Measurements from ENCODE around the gene MBL2.

MBL2 gene

GRCh38 chr10:52780391-52781155 is 8.0 kb upstream of the MBL2 start:
- no peak overlapping the region for H3K4me3 ChIP-seq
- no peak for TF ChIP-seq CTCF (IDR thresholded peaks at IDR 0.05)
- no peak for DNase-seq (ENCODE audit: low spot score)
- H3K27ac ChIP-seq = no peak overlapping the region

GRCh38 chr10:52779541-52780390 is 7.2 kb upstream of the MBL2 start:
- peak; percentile 65 for TF ChIP-seq CTCF (IDR thresholded peaks at IDR 0.05)
- no peak for DNase-seq (ENCODE audit: low spot score)
- no peak overlapping the region for H3K27ac ChIP-seq
- no peak overlapping the region for H3K4me3 ChIP-seq

GRCh38 chr10:52778511-52779392 is 6.2 kb upstream of the MBL2 start:
- no peak for DNase-seq (ENCODE audit: low spot score)
- no peak overlapping the region for H3K4me3 ChIP-seq
- H3K27ac ChIP-seq = no peak overlapping the region
- TF ChIP-seq CTCF (IDR thresholded peaks at IDR 0.05) = no peak

- Histone ChIP-seq H3K4me3 (no peak overlapping the region), H3K27ac (no peak overlapping the region)
- no peak for TF ChIP-seq CTCF (IDR thresholded peaks at IDR 0.05)
- DNase-seq (ENCODE audit: low spot score) = no peak
Observed at GRCh38 chr10:52777414-52777813, 4.8 kb upstream of the MBL2 start.

GRCh38 chr10:52776471-52776903 is 3.9 kb upstream of the MBL2 start:
- no peak overlapping the region for H3K4me3 ChIP-seq
- TF ChIP-seq CTCF (IDR thresholded peaks at IDR 0.05) = no peak
- DNase-seq (ENCODE audit: low spot score) = no peak
- H3K27ac ChIP-seq = no peak overlapping the region

- Histone ChIP-seq H3K4me3 (no peak overlapping the region), H3K27ac (no peak overlapping the region)
- no peak for DNase-seq (ENCODE audit: low spot score)
- no peak for TF ChIP-seq CTCF (IDR thresholded peaks at IDR 0.05)
Observed at GRCh38 chr10:52775132-52775647, 2.6 kb upstream of the MBL2 start.

All from coronary artery (tissue), 2 donors.